DMS53 treated with DMSO at 0.1 percent for 48 hours (cell line): ENCODE measurements around the gene ARMC8.

ENCODE experiments used
- DNase-seq: peaks from one replicate; lab custom pipeline; 2025; ENCODE audit not compliant: unreplicated experiment; lab: John Stamatoyannopoulos, UW

ARMC8 gene

DNA sequence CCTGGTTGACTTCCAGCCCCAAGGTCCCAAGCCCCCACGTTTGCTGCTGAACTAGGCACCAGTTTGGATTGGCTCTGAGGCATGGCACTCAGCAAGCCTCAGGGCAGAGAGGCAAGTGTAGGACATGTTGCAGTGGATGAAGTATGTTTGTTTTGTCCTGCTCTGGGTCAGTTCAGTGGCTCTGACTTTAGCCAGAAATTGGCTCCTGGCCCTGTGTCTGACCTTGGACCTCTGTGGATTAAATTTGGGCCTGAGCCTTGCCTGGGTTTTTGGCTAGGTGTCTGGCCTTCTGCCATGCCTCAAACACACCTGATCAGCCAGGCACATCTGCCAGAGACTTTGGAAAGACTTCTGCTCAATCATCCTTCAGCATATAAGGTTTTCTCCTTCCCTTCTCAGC is 157.7 kb downstream of the ARMC8 start:
- DNase-seq = no peak
